Measurements from ENCODE around the gene IRX4. TPM values are rescaled to one million over a fixed set of nuclear protein-coding genes. Genes with fewer than 3 reads are reported as not detected.

Gene IRX4
- total and polyA plus RNA-seq, 4 donors, result not detected

- DNase-seq (no peak), ATAC-seq (ENCODE audit: low FRiP score) (no peak)
- no peak overlapping the region for H3K4me3 ChIP-seq (ENCODE audit: low read length in 2 of 2)
- H3K4me1 ChIP-seq (ENCODE audit: control insufficient read depth in 1 of 2, insufficient read depth in 2 of 2, low read length in 2 of 2), result no peaks in the 10 kb centered on the region
- no peaks in the 10 kb centered on the region for H3K27me3 ChIP-seq (ENCODE audit: control insufficient read depth in 1 of 2, insufficient read depth in 2 of 2, low read length in 1 of 2)
- H3K36me3 ChIP-seq (ENCODE audit: control insufficient read depth in 1 of 2, insufficient read depth in 2 of 2, low read length in 1 of 2), result no peaks in the 10 kb centered on the region
- no peaks in the 10 kb centered on the region for H3K9me3 ChIP-seq (ENCODE audit: control insufficient read depth, low read length)
- intact Hi-C loops (cut with DNase I), result no loop called here
- H3K27ac ChIP-seq (ENCODE audit: low read depth in 1 of 2, low read length in 2 of 2), result no peak overlapping the region
- 67 to 69% methylated on average over 25 of the region's 25 CpGs for WGBS, 2 donors
Measured at GRCh38 chr5:1925111-1926070, 42.7 kb upstream of the IRX4 start.

- no peaks in the 10 kb centered on the region for H3K4me1 ChIP-seq (ENCODE audit: control insufficient read depth in 1 of 2, insufficient read depth in 2 of 2, low read length in 2 of 2)
- WGBS, 2 donors, result 76 to 78% methylated on average over 16 of the region's 16 CpGs
- DNase-seq (no peak), ATAC-seq (ENCODE audit: low FRiP score) (no peak)
- H3K4me3 ChIP-seq (ENCODE audit: low read length in 2 of 2), result no peak overlapping the region
- H3K27ac ChIP-seq (ENCODE audit: low read depth in 1 of 2, low read length in 2 of 2), result no peak overlapping the region
- H3K27me3 ChIP-seq (ENCODE audit: control insufficient read depth in 1 of 2, insufficient read depth in 2 of 2, low read length in 1 of 2), result no peaks in the 10 kb centered on the region
- H3K9me3 ChIP-seq (ENCODE audit: control insufficient read depth, low read length), result no peaks in the 10 kb centered on the region
- no peaks in the 10 kb centered on the region for H3K36me3 ChIP-seq (ENCODE audit: control insufficient read depth in 1 of 2, insufficient read depth in 2 of 2, low read length in 1 of 2)
- intact Hi-C loops (cut with DNase I), result no loop called here
Measured at GRCh38 chr5:1923766-1924165, 41.0 kb upstream of the IRX4 start.

- Histone ChIP-seq H3K9me3 (ENCODE audit: control insufficient read depth, low read length) (no peaks in the 10 kb centered on the region), H3K4me1 (ENCODE audit: control insufficient read depth in 1 of 2, insufficient read depth in 2 of 2, low read length in 2 of 2) (no peaks in the 10 kb centered on the region), H3K36me3 (ENCODE audit: control insufficient read depth in 1 of 2, insufficient read depth in 2 of 2, low read length in 1 of 2) (no peaks in the 10 kb centered on the region), H3K27ac (ENCODE audit: low read depth in 1 of 2, low read length in 2 of 2) (no peak overlapping the region), H3K27me3 (ENCODE audit: control insufficient read depth in 1 of 2, insufficient read depth in 2 of 2, low read length in 1 of 2) (no peaks in the 10 kb centered on the region), H3K4me3 (ENCODE audit: low read length in 2 of 2) (no peak overlapping the region)
- WGBS, 2 donors, result 87 to 89% methylated on average over 15 of the region's 15 CpGs
- no peak for ATAC-seq (ENCODE audit: low FRiP score)
- DNase-seq, result no peak
- intact Hi-C loops (cut with DNase I), result no loop called here
Measured at GRCh38 chr5:1923341-1923740, 40.6 kb upstream of the IRX4 start.

- Histone ChIP-seq H3K27me3 (ENCODE audit: control insufficient read depth in 1 of 2, insufficient read depth in 2 of 2, low read length in 1 of 2) (no peaks in the 10 kb centered on the region), H3K27ac (ENCODE audit: low read depth in 1 of 2, low read length in 2 of 2) (no peak overlapping the region), H3K36me3 (ENCODE audit: control insufficient read depth in 1 of 2, insufficient read depth in 2 of 2, low read length in 1 of 2) (no peaks in the 10 kb centered on the region), H3K4me3 (ENCODE audit: low read length in 2 of 2) (no peak overlapping the region), H3K4me1 (ENCODE audit: control insufficient read depth in 1 of 2, insufficient read depth in 2 of 2, low read length in 2 of 2) (no peaks in the 10 kb centered on the region), H3K9me3 (ENCODE audit: control insufficient read depth, low read length) (no peaks in the 10 kb centered on the region)
- intact Hi-C loops (cut with DNase I), result no loop called here
- no peak for ATAC-seq (ENCODE audit: low FRiP score)
- 83 to 86% methylated on average over 19 of the region's 19 CpGs for WGBS, 2 donors
- DNase-seq, result no peak
Measured at GRCh38 chr5:1921711-1922110, 39.0 kb upstream of the IRX4 start.

GRCh38 chr5:1919750-1920149 lies 37.0 kb upstream of the IRX4 start:
- Histone ChIP-seq H3K9me3 (ENCODE audit: control insufficient read depth, low read length) (peaks cover 6% of the 10 kb centered on the region), H3K36me3 (ENCODE audit: control insufficient read depth in 1 of 2, insufficient read depth in 2 of 2, low read length in 1 of 2) (no peaks in the 10 kb centered on the region), H3K4me3 (ENCODE audit: low read length in 2 of 2) (no peak overlapping the region), H3K27me3 (ENCODE audit: control insufficient read depth in 1 of 2, insufficient read depth in 2 of 2, low read length in 1 of 2) (no peaks in the 10 kb centered on the region), H3K4me1 (ENCODE audit: control insufficient read depth in 1 of 2, insufficient read depth in 2 of 2, low read length in 2 of 2) (no peaks in the 10 kb centered on the region), H3K27ac (ENCODE audit: low read depth in 1 of 2, low read length in 2 of 2) (no peak overlapping the region)
- WGBS, 2 donors, result 80% methylated on average over 6 of the region's 6 CpGs
- ATAC-seq (ENCODE audit: low FRiP score) (no peak), DNase-seq (no peak)
- intact Hi-C loops (cut with DNase I), result no loop called here

- 78 to 79% methylated on average over 9 of the region's 9 CpGs for WGBS, 2 donors
- Histone ChIP-seq H3K27ac (ENCODE audit: low read depth in 1 of 2, low read length in 2 of 2) (no peak overlapping the region), H3K27me3 (ENCODE audit: control insufficient read depth in 1 of 2, insufficient read depth in 2 of 2, low read length in 1 of 2) (no peaks in the 10 kb centered on the region), H3K36me3 (ENCODE audit: control insufficient read depth in 1 of 2, insufficient read depth in 2 of 2, low read length in 1 of 2) (no peaks in the 10 kb centered on the region), H3K4me3 (ENCODE audit: low read length in 2 of 2) (no peak overlapping the region), H3K9me3 (ENCODE audit: control insufficient read depth, low read length) (peaks cover 10% of the 10 kb centered on the region), H3K4me1 (ENCODE audit: control insufficient read depth in 1 of 2, insufficient read depth in 2 of 2, low read length in 2 of 2) (no peaks in the 10 kb centered on the region)
- intact Hi-C loops (cut with DNase I), result no loop called here
- no peak for DNase-seq
- ATAC-seq (ENCODE audit: low FRiP score), result no peak
Measured at GRCh38 chr5:1919209-1919566, 36.5 kb upstream of the IRX4 start.

GRCh38 chr5:1918488-1919208 lies 35.9 kb upstream of the IRX4 start:
- no peaks in the 10 kb centered on the region for H3K27me3 ChIP-seq (ENCODE audit: control insufficient read depth in 1 of 2, insufficient read depth in 2 of 2, low read length in 1 of 2)

GRCh38 chr5:1917830-1918487 lies 35.2 kb upstream of the IRX4 start:
- intact Hi-C loops (cut with DNase I), result no loop called here
- 65 to 68% methylated on average over 13 of the region's 13 CpGs for WGBS, 2 donors
- H3K36me3 ChIP-seq (ENCODE audit: control insufficient read depth in 1 of 2, insufficient read depth in 2 of 2, low read length in 1 of 2), result no peaks in the 10 kb centered on the region
- ATAC-seq (ENCODE audit: low FRiP score) (no peak), DNase-seq (no peak)
- no peak overlapping the region for H3K4me3 ChIP-seq (ENCODE audit: low read length in 2 of 2)
- peaks cover 10% of the 10 kb centered on the region for H3K9me3 ChIP-seq (ENCODE audit: control insufficient read depth, low read length)
- H3K27ac ChIP-seq (ENCODE audit: low read depth in 1 of 2, low read length in 2 of 2), result no peak overlapping the region
- no peaks in the 10 kb centered on the region for H3K27me3 ChIP-seq (ENCODE audit: control insufficient read depth in 1 of 2, insufficient read depth in 2 of 2, low read length in 1 of 2)
- no peaks in the 10 kb centered on the region for H3K4me1 ChIP-seq (ENCODE audit: control insufficient read depth in 1 of 2, insufficient read depth in 2 of 2, low read length in 2 of 2)

More at GRCh38 chr5:1918488-1919208, 35.9 kb upstream of the IRX4 start:
- WGBS, 2 donors, result 74 to 75% methylated on average over 18 of the region's 18 CpGs
- H3K4me3 ChIP-seq (ENCODE audit: low read length in 2 of 2), result no peak overlapping the region
- H3K9me3 ChIP-seq (ENCODE audit: control insufficient read depth, low read length), result peaks cover 10% of the 10 kb centered on the region
- DNase-seq (no peak), ATAC-seq (ENCODE audit: low FRiP score) (no peak)
- intact Hi-C loops (cut with DNase I), result no loop called here
- no peak overlapping the region for H3K27ac ChIP-seq (ENCODE audit: low read depth in 1 of 2, low read length in 2 of 2)
- no peaks in the 10 kb centered on the region for H3K4me1 ChIP-seq (ENCODE audit: control insufficient read depth in 1 of 2, insufficient read depth in 2 of 2, low read length in 2 of 2)
- no peaks in the 10 kb centered on the region for H3K36me3 ChIP-seq (ENCODE audit: control insufficient read depth in 1 of 2, insufficient read depth in 2 of 2, low read length in 1 of 2)

Data from aorta (tissue), 5 donors.